HG03064 (cell line): Measurements from ENCODE around the gene TM9SF1.

Experiments used
- ATAC-seq: cut with Tn5 transposase; IDR thresholded peaks from one replicate; pipeline ENCODE4 v1.9.1; 2021; ENCODE audit warnings: low read depth; ENCODE audit not compliant: unreplicated experiment

Gene TM9SF1

GRCh38 chr14:24156840-24157239 is 38.4 kb downstream of the TM9SF1 start:
- no peak for ATAC-seq

GRCh38 chr14:24155100-24155499 is 40.1 kb downstream of the TM9SF1 start:
- ATAC-seq, result no peak

- no peak for ATAC-seq
Measured at GRCh38 chr14:24151404-24152080, 43.7 kb downstream of the TM9SF1 start.

GRCh38 chr14:24150993-24151392 is 44.2 kb downstream of the TM9SF1 start:
- ATAC-seq, result no peak

- ATAC-seq, result no peak
Measured at GRCh38 chr14:24150567-24150966, 44.7 kb downstream of the TM9SF1 start.

- ATAC-seq, result no peak
Measured at GRCh38 chr14:24150061-24150460, 45.2 kb downstream of the TM9SF1 start.

- ATAC-seq, result no peak
Measured at GRCh38 chr14:24149302-24149969, 45.8 kb downstream of the TM9SF1 start.

- no peak for ATAC-seq
Measured at GRCh38 chr14:24147761-24148428, 47.3 kb downstream of the TM9SF1 start.

- peak; percentile 73 for ATAC-seq
Measured at GRCh38 chr14:24146978-24147760, 48.1 kb downstream of the TM9SF1 start, which contains the start of gene RNF31. TSS of gene RNF31 (plus strand) at chr14:24147498. CDS start at chr14:24147699, 201 bp downstream.

- peak; percentile 57 for ATAC-seq
Measured at GRCh38 chr14:24146453-24146977, 48.7 kb downstream of the TM9SF1 start, which contains the start of gene PSME2. TSS of gene PSME2 (minus strand) at chr14:24146610. CDS start at chr14:24146581, 29 bp downstream.

GRCh38 chr14:24145690-24146452 is 49.4 kb downstream of the TM9SF1 start:
- ATAC-seq, result no peak

- ATAC-seq, result no peak
Measured at GRCh38 chr14:24145219-24145618, 50.0 kb downstream of the TM9SF1 start.

GRCh38 chr14:24144451-24144850 is 50.8 kb downstream of the TM9SF1 start:
- ATAC-seq, result no peak

- no peak for ATAC-seq
Measured at GRCh38 chr14:24143511-24143910, 51.7 kb downstream of the TM9SF1 start.

- ATAC-seq, result peak; percentile 76
Measured at GRCh38 chr14:24141097-24141880, 54.0 kb downstream of the TM9SF1 start, which contains the start of gene EMC9. TSS of gene EMC9 (minus strand) at chr14:24141591. CDS start at chr14:24141304, 287 bp downstream.

GRCh38 chr14:24139272-24139934 is 55.8 kb downstream of the TM9SF1 start:
- ATAC-seq, result no peak
